GM18526 (cell line): ENCODE measurements around the gene MEGF8.

ENCODE experiments used
- POLR2A ChIP-seq: IDR thresholded peaks from 3 replicates; pipeline ENCODE4 v1.6.1; 2011; ENCODE audit not compliant: insufficient read length; ENCODE audit errors: extremely low read depth

Gene MEGF8

DNA sequence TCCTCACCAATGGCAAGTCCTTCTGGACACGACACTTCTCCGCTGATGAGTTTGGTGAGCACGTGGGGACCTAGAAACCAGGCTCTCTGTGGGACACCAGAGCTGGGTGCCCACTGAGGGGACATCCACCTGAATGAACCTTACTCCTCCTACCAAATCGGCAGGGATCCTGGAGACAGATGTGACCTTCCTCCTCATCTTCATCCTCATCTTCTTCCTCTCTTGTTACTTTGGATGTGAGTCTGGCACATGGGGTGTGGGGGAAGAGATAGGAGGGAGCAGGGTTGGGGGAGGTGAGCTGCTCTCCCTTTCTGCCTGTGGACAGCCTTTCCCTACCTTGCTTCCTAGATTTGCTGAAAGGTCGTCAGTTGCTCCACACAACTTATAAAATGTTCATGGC, 10.4 kb upstream of the MEGF8 start:
- TF ChIP-seq POLR2A: no peak

GRCh38 chr19:42316223-42317211, 8.9 kb upstream of the MEGF8 start:
- no peak for TF ChIP-seq POLR2A

- no peak for TF ChIP-seq POLR2A
Observed at GRCh38 chr19:42317535-42317934, 7.9 kb upstream of the MEGF8 start.

GRCh38 chr19:42322305-42322704, 3.1 kb upstream of the MEGF8 start:
- no peak for TF ChIP-seq POLR2A

DNA sequence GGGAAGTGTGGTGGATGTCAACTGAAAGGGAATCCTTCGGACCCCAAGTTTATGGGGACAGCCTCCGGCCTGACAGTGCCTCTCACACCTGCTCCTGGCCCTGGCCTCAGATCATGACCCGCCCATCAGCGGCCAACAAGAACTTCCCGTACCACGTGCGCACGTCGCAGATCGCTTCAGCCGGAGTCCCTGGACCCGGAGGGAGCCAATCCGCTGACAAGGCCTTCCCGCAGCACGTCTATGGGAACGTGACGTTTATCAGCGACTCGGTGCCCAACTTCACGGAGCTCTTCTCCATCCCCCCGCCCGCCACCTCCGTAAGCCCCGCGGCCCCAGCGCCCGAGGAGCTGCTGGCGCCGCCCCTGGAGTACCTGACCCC, 2.0 kb upstream of the MEGF8 start:
- TF ChIP-seq POLR2A: no peak

DNA sequence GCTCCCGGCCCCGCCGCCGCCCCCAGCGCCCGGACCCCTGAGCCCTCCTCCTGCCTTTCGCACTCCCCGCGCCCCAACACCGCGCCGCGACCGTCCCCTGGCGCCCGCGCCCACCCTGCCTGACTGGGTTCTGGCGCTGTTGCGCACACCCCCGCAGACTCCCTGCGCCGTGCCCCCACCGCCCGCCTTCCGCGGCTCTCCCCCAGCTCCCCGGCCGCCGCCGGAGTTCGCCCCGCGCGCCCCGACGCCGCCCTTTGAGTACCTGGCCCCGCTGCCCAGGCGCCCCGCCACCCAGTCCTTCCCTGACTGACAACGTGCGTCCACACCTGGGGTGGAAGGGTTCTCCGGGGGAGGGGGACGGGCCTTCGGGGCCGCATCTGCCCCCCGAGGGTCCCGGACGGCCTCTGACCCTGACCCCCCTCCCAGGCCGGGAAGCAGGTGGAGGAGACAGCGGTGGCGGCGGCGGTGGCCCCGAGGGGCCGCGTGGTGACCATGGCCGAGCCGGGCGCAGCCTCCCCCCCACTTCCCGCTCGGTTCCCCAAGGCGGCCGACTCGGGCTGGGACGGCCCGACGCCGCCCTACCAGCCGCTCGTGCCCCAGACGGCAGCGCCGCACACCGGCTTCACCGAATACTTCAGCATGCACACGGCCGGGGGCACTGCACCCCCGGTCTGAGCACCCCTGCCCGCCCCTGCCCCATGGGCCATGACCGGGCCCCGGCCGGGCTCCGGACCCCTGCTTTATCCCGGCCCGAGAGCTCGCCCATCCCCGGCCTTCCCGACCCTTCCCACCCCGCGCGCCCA, 1.4 kb upstream of the MEGF8 start:
- TF ChIP-seq POLR2A: no peak

DNA sequence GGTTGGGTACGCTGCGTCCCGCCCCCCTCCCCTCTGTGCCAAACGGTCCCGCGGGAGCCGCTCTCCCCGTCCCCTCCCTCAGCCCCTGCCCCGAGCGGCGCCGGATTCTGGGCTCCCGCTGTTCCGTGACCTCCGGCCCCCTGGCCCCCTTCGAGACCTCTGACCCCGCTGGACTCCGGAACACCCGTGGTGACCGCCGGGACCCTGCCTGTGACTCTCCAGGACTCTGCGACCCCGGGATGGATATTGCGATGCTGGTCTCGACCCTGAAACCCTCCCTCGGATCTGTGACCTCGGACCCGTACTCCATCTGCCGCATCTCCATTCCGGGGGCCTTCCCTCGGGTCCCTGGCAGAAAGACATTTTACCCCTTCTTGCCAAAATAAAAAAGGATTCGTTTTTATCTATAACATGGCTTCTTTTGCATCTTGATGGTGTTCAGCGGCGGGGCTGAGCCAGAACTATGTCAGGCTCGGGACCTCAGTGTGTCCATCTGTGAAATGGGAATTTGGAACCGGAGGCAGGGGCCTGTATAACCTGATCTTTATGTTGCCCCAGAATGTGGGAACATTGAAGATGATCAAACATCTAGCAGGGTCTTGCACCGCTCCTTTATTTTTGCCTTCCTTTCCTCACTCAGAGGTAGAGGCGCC, 654 bp upstream of the MEGF8 start:
- no peak for TF ChIP-seq POLR2A

GRCh38 chr19:42325896-42326771, 699 bp downstream of the MEGF8 start:
- no peak for TF ChIP-seq POLR2A

DNA sequence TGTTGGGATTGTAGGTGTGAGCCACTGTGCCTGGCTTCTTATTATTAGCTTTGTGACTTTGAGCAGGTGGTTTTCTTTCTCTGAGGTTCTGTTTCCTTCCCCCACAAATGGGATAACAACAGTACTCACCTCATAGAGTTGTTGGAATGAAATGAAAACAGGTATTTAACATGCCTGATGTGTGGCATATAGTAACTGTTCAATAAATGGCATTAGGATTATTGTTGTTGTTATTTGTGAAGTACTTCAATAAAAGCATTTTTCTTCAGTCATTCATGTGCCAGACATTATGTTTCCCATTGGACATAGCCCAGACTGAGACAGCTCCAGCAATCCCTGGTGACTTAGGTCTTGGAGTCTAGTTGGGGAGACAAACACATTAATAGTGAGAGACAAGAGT, 1.5 kb downstream of the MEGF8 start:
- TF ChIP-seq POLR2A: no peak

- no peak for TF ChIP-seq POLR2A
Observed at GRCh38 chr19:42327381-42327780, 1.9 kb downstream of the MEGF8 start.

DNA sequence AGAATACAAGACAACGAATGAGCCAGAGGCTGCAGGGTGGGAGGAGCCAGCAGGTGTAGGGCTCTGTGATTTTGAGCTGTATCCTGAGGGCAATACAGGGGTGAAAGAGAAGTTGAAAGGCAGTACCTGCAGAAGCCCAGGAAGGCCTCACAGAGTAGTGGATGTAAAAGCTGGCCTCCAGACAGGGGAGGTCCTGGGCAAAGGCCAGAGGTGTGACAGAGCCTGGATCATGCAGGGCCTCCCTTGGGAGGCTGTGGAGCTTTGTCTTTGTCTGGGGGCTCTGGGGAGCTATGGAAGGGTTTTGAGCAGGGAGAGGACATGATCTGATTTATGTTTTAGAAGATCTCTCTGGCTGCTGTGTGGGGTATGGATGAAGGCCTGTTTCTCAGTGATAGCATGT, 2.7 kb downstream of the MEGF8 start:
- TF ChIP-seq POLR2A: no peak

GRCh38 chr19:42328854-42329253, 3.4 kb downstream of the MEGF8 start:
- TF ChIP-seq POLR2A: no peak

- TF ChIP-seq POLR2A: no peak
Observed at GRCh38 chr19:42330241-42330711, 4.8 kb downstream of the MEGF8 start.

- TF ChIP-seq POLR2A: no peak
Observed at GRCh38 chr19:42332059-42332458, 6.6 kb downstream of the MEGF8 start.

DNA sequence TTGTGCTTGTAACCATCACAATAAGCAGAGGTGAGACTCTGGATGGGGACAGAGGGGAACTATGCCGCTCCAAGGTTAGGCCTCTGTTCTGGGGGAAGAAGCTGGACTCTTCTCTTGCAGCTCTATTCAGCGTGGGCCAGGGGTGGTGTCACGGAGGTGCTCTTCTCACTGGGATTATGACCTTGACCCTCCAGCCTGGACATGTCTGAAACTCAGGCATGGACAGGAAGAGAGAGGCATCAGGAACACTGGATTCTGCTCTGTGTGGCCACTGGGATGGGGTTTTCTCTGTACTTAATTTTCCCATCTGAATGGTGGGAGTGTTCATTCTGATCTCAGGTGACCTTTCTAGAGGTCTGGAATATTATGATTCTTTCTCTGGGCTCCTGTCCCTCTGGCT, 7.6 kb downstream of the MEGF8 start:
- TF ChIP-seq POLR2A: no peak
